CD4-positive, alpha-beta T cell (primary cell): ENCODE measurements around the gene DRAXIN. TPM values are rescaled to one million over a fixed set of nuclear protein-coding genes. Genes with fewer than 3 reads are reported as not detected.
A peak's percentile ranks its signal among the peaks of the same experiment; 100 is the strongest.

Experiments
- ATAC-seq: fragments of 200-7000 bp; cut with Tn5 transposase; one replicate; pipeline ENCODE4 v1.10.0; 2022; ENCODE audit warnings: mild to moderate bottlenecking; ENCODE audit not compliant: poor library complexity
- CTCF ChIA-PET: fragments of 350-600 bp; sonication (Branson Sonifier 250); formaldehyde crosslinking; loops from one replicate; lab custom pipeline; 2021; ENCODE audit warnings: antibody characterized with exemption, inconsistent platforms; lab: Charles Lee
- POLR2A ChIA-PET: fragments of 350-600 bp; sonication (Branson Sonifier 250); formaldehyde crosslinking; loops from one replicate; lab custom pipeline; 2021; ENCODE audit warnings: antibody characterized with exemption, inconsistent platforms; lab: Charles Lee
- DNase-seq, 14 experiments: peaks; one replicate each; pipeline ENCODE4 v3.0.0-alpha.2; 2013 to 2020; ENCODE audit warnings: mixed read lengths in 2 of 14
- H3K27ac ChIP-seq, 2 donors: one replicate each; pipeline versions ENCODE4 v1.5.1 to v1.7.0; 2013; ENCODE audit warnings: low read length in 2 of 2, low read depth in 1 of 2, mild to moderate bottlenecking in 1 of 2
- H3K27me3 ChIP-seq, 2 experiments: 1 replicate in 1 of 2; 2 replicates in 1 of 2; pipeline versions ENCODE4 v1.6.1 to v1.7.0; 2013; ENCODE audit warnings: low read length in 2 of 2, control low read depth in 1 of 2, mild to moderate bottlenecking in 1 of 2, moderate library complexity in 1 of 2; ENCODE audit not compliant: insufficient read depth in 2 of 2, control insufficient read depth in 1 of 2
- H3K36me3 ChIP-seq: one replicate; pipeline ENCODE4 v1.6.1; 2013; ENCODE audit warnings: low read length, control low read depth; ENCODE audit not compliant: insufficient read depth
- H3K4me1 ChIP-seq: one replicate; pipeline ENCODE4 v1.6.1; 2013; ENCODE audit warnings: low read length, control low read depth; ENCODE audit not compliant: insufficient read depth
- H3K4me3 ChIP-seq: one replicate; pipeline ENCODE4 v1.5.1; 2013; ENCODE audit warnings: mild to moderate bottlenecking, low read length, moderate library complexity
- H3K9me3 ChIP-seq, 2 experiments: 1 replicate in 1 of 2; 2 replicates in 1 of 2; pipeline versions ENCODE4 v1.6.1 to v1.7.0; 2013; ENCODE audit warnings: low read length in 2 of 2, mild to moderate bottlenecking in 2 of 2, control low read depth in 1 of 2, moderate library complexity in 1 of 2; ENCODE audit not compliant: control insufficient read depth in 1 of 2, insufficient read depth in 1 of 2
- H3K27ac Mint-ChIP-seq: one replicate; pipeline ENCODE4 v1.8.0; 2020; ENCODE audit warnings: mixed read lengths
- H3K27me3 Mint-ChIP-seq: one replicate; pipeline ENCODE4 v1.8.0; 2021; ENCODE audit warnings: mixed read lengths
- H3K36me3 Mint-ChIP-seq: one replicate; pipeline ENCODE4 v1.8.0; 2021; ENCODE audit warnings: low read depth, mixed read lengths
- H3K4me1 Mint-ChIP-seq: one replicate; pipeline ENCODE4 v1.8.0; 2021; ENCODE audit warnings: low read depth, mixed read lengths
- H3K4me3 Mint-ChIP-seq: one replicate; pipeline ENCODE4 v1.8.0; 2020; ENCODE audit warnings: mild to moderate bottlenecking, mixed read lengths
- H3K9me3 Mint-ChIP-seq: one replicate; pipeline ENCODE4 v1.8.0; 2020; ENCODE audit warnings: mixed read lengths
- CTCF ChIP-seq: fragments of 200-600 bp; IDR thresholded peaks from one replicate; pipeline ENCODE4 v1.8.0; 2022; ENCODE audit warnings: antibody characterized with exemption, mild to moderate bottlenecking
- intact Hi-C, 2 experiments: fragments of 100-400 bp; cut with DNase I in 1 of 2; cut with micrococcal nuclease in 1 of 2; formaldehyde crosslinking; loops; one replicate each; pipeline versions ENCODE4 v1.15.1 to v1.9.0; 2023 to 2025; cut with DNase I, micrococcal nuclease
- total RNA-seq, 174 experiments: library from RNA in 2 of 174; stranded (reverse) in 2 of 174; gene quantifications; one replicate each; pipeline ENCODE4 v1.2.3 and lab custom pipeline; 2021 to 2026

DRAXIN gene
- total RNA-seq, 2 experiments from 2014 or later, result 0.05 to 0.08 TPM

- Mint-ChIP-seq H3K27me3 (no peaks in the 10 kb centered on the region), H3K27ac (no peak overlapping the region), H3K36me3 (peaks cover 36% of the 10 kb centered on the region), H3K9me3 (no peaks in the 10 kb centered on the region), H3K4me3 (no peak overlapping the region), H3K4me1 (peaks cover 7% of the 10 kb centered on the region)
- no peak for ATAC-seq
- Histone ChIP-seq H3K4me1 (peaks cover 15% of the 10 kb centered on the region), H3K4me3 (no peak overlapping the region), H3K9me3 (no peaks in the 10 kb centered on the region), H3K27ac (no peak overlapping the region), H3K36me3 (peaks cover 48% of the 10 kb centered on the region), H3K27me3 (no peaks in the 10 kb centered on the region)
- DNase-seq, result peak in 1 of 14 experiments; percentile 13
- ChIA-PET CTCF (no interaction called here), POLR2A (no interaction called here)
- intact Hi-C loops, result loop anchor here (1.0 to 2.0 kb wide), 4 partner anchors 29 to 100 kb away; partner anchors contain the start of gene FBXO6 (in 1 of the 2)
- no peak for TF ChIP-seq CTCF
Observed at GRCh38 chr1:11749996-11750395, 58.5 kb downstream of the DRAXIN start.

- peak in 1 of 14 experiments; percentile 13 for DNase-seq
- Mint-ChIP-seq H3K4me3 (no peak overlapping the region), H3K4me1 (peaks cover 7% of the 10 kb centered on the region), H3K9me3 (no peaks in the 10 kb centered on the region), H3K27me3 (no peaks in the 10 kb centered on the region), H3K36me3 (peaks cover 26% of the 10 kb centered on the region), H3K27ac (no peak overlapping the region)
- Histone ChIP-seq H3K36me3 (peaks cover 41% of the 10 kb centered on the region), H3K27ac (no peak overlapping the region), H3K4me3 (no peak overlapping the region), H3K4me1 (peaks cover 15% of the 10 kb centered on the region), H3K27me3 (no peaks in the 10 kb centered on the region), H3K9me3 (no peaks in the 10 kb centered on the region)
- ChIA-PET POLR2A (no interaction called here), CTCF (no interaction called here)
- intact Hi-C loops, result no loop called here
- TF ChIP-seq CTCF, result no peak
- ATAC-seq, result no peak
Observed at GRCh38 chr1:11751087-11751486, 59.6 kb downstream of the DRAXIN start.

- Histone ChIP-seq H3K4me3 (no peak overlapping the region), H3K4me1 (peaks cover 15% of the 10 kb centered on the region), H3K9me3 (no peaks in the 10 kb centered on the region), H3K36me3 (peaks cover 27% of the 10 kb centered on the region), H3K27me3 (no peaks in the 10 kb centered on the region), H3K27ac (no peak overlapping the region)
- no peak for ATAC-seq
- intact Hi-C loops, result no loop called here
- peaks cover 14% of the 10 kb centered on the region for H3K36me3 Mint-ChIP-seq
- ChIA-PET CTCF (no interaction called here), POLR2A (no interaction called here)
- H3K4me3 Mint-ChIP-seq, result no peak overlapping the region
- no peak for TF ChIP-seq CTCF
- no peaks in the 10 kb centered on the region for H3K27me3 Mint-ChIP-seq
- H3K27ac Mint-ChIP-seq, result peak overlapping the region; percentile 33
- H3K9me3 Mint-ChIP-seq, result no peaks in the 10 kb centered on the region
- DNase-seq, result peak in 1 of 14 experiments; percentile 10
- peaks cover 7% of the 10 kb centered on the region for H3K4me1 Mint-ChIP-seq
Observed at GRCh38 chr1:11752359-11753088, 61.0 kb downstream of the DRAXIN start.
